ENCODE results near the gene MARCHF10. TPM values are rescaled to one million over a fixed set of nuclear protein-coding genes. Genes with fewer than 3 reads are reported as not detected.

The MARCHF10 gene
- total RNA-seq, result not detected

GRCh38 chr17:62807812-62808575 is at the start of gene MARCHF10:
Gene MARCHF10, minus strand, starts transcription at chr17:62808314. Its CDS starts 6,579 bp downstream, at chr17:62801735.
- TF ChIP-seq CTCF (IDR thresholded peaks at IDR 0.05), result no peak
- Mint-ChIP-seq H3K4me3 (no peak within 1 kb of the TSS), H3K9me3 (no peaks in the 10 kb centered on the region), H3K36me3 (ENCODE audit: low read depth) (no peaks in the 10 kb centered on the region), H3K4me1 (ENCODE audit: low read depth) (peaks cover 13% of the 10 kb centered on the region), H3K27ac (no peak within 1 kb of the TSS), H3K27me3 (peaks cover 32% of the 10 kb centered on the region)
- peak; percentile 64 for DNase-seq
- peak; percentile 62 for ATAC-seq
- intact Hi-C loops (cut with micrococcal nuclease), result no loop called here
- CTCF ChIA-PET, result no interaction called here
- POLR2A ChIA-PET, result no interaction called here

GRCh38 chr17:62857526-62857925 is 49.4 kb upstream of the MARCHF10 start:
- Mint-ChIP-seq H3K27ac (no peak overlapping the region), H3K36me3 (ENCODE audit: low read depth) (no peaks in the 10 kb centered on the region), H3K9me3 (no peaks in the 10 kb centered on the region), H3K27me3 (peaks cover 11% of the 10 kb centered on the region), H3K4me3 (no peak overlapping the region), H3K4me1 (ENCODE audit: low read depth) (no peaks in the 10 kb centered on the region)
- ChIA-PET POLR2A (no interaction called here), CTCF (no interaction called here)
- no peak for ATAC-seq
- no peak for DNase-seq
- intact Hi-C loops (cut with micrococcal nuclease), result no loop called here
- TF ChIP-seq CTCF (IDR thresholded peaks at IDR 0.05), result no peak

GRCh38 chr17:62856594-62856993 is 48.5 kb upstream of the MARCHF10 start:
- POLR2A ChIA-PET, result no interaction called here
- DNase-seq (no peak), ATAC-seq (no peak)
- CTCF ChIA-PET, result no interaction called here
- H3K9me3 Mint-ChIP-seq, result no peaks in the 10 kb centered on the region
- H3K4me1 Mint-ChIP-seq (ENCODE audit: low read depth), result no peaks in the 10 kb centered on the region
- H3K4me3 Mint-ChIP-seq, result no peak overlapping the region
- peaks cover 9% of the 10 kb centered on the region for H3K27me3 Mint-ChIP-seq
- no peak for TF ChIP-seq CTCF (IDR thresholded peaks at IDR 0.05)
- no peak overlapping the region for H3K27ac Mint-ChIP-seq
- intact Hi-C loops (cut with micrococcal nuclease), result no loop called here
- no peaks in the 10 kb centered on the region for H3K36me3 Mint-ChIP-seq (ENCODE audit: low read depth)

- Mint-ChIP-seq H3K4me3 (no peak overlapping the region), H3K36me3 (ENCODE audit: low read depth) (no peaks in the 10 kb centered on the region), H3K27ac (no peak overlapping the region), H3K27me3 (peaks cover 9% of the 10 kb centered on the region), H3K9me3 (no peaks in the 10 kb centered on the region), H3K4me1 (ENCODE audit: low read depth) (no peaks in the 10 kb centered on the region)
- ChIA-PET POLR2A (no interaction called here), CTCF (no interaction called here)
- TF ChIP-seq CTCF (IDR thresholded peaks at IDR 0.05), result no peak
- ATAC-seq (no peak), DNase-seq (no peak)
- intact Hi-C loops (cut with micrococcal nuclease), result no loop called here
These were observed 47.0 kb upstream of the MARCHF10 start for GRCh38 chr17:62855156-62855555.

GRCh38 chr17:62854098-62854680 is 46.1 kb upstream of the MARCHF10 start:
- no peak overlapping the region for H3K27ac Mint-ChIP-seq
- ChIA-PET POLR2A (no interaction called here), CTCF (no interaction called here)
- H3K36me3 Mint-ChIP-seq (ENCODE audit: low read depth), result no peaks in the 10 kb centered on the region
- H3K4me1 Mint-ChIP-seq (ENCODE audit: low read depth), result no peaks in the 10 kb centered on the region
- no peak for TF ChIP-seq CTCF (IDR thresholded peaks at IDR 0.05)
- DNase-seq (no peak), ATAC-seq (no peak)
- no peak overlapping the region for H3K4me3 Mint-ChIP-seq
- peaks cover 6% of the 10 kb centered on the region for H3K27me3 Mint-ChIP-seq
- intact Hi-C loops (cut with micrococcal nuclease), result no loop called here
- H3K9me3 Mint-ChIP-seq, result no peaks in the 10 kb centered on the region

Data from activated CD8-positive, alpha-beta T cell treated with anti-CD3 and anti-CD28 coated beads for 36 hours (primary cell).